K562 (cell line): ENCODE data around the gene ZNF335. TPM values are rescaled to one million over a fixed set of nuclear protein-coding genes. Genes with fewer than 3 reads are reported as not detected.

ENCODE experiments used
- E2F8 ChIP-seq: fragments of 450-650 bp; IDR thresholded peaks from 2 replicates; pipeline ENCODE4 v1.7.1; 2018; ENCODE audit warnings: mild to moderate bottlenecking, low read depth; ENCODE audit not compliant: partially characterized antibody
- GATAD2A ChIP-seq: fragments of 450-650 bp; IDR thresholded peaks from 2 replicates; pipeline ENCODE4 v1.6.1; 2017
- HIVEP1 ChIP-seq: fragments of 250-450 bp; sonication (Bioruptor Pico); IDR thresholded peaks from 2 replicates; pipeline ENCODE4 v1.4.0; 2020; ENCODE audit warnings: mild to moderate bottlenecking
- JUND ChIP-seq, 2 experiments: IDR thresholded peaks; 2 replicates in 1 of 2; 3 replicates in 1 of 2; pipeline ENCODE4 v1.6.1; 2011; ENCODE audit warnings: borderline replicate concordance in 2 of 2, low read depth in 2 of 2, low read length in 2 of 2, improper control_type of control experiment in 1 of 2, missing biosample characterization in 1 of 2, missing genetic modification characterization in 1 of 2, missing genetic modification reagents in 1 of 2
- KDM4B ChIP-seq, 2 experiments: fragments of 450-650 bp in 1 of 2; sonication (generic) in 1 of 2; IDR thresholded peaks; 2 replicates each; pipeline ENCODE4 v1.6.1; 2016 to 2017; ENCODE audit warnings: borderline replicate concordance in 2 of 2, antibody characterized with exemption in 1 of 2, low read depth in 1 of 2, mild to moderate bottlenecking in 1 of 2
- KDM5B ChIP-seq: fragments of 200-600 bp; sonication (generic); IDR thresholded peaks from 2 replicates; pipeline ENCODE4 v1.6.1; 2012; ENCODE audit warnings: low read depth, mild to moderate bottlenecking, moderate library complexity, low read length, control low read depth, inconsistent platforms; ENCODE audit not compliant: insufficient replicate concordance
- MAFK ChIP-seq: IDR thresholded peaks from 2 replicates; pipeline ENCODE4 v1.6.1; 2011; ENCODE audit warnings: low read length, improper control_type of control experiment
- MAX ChIP-seq: sonication (generic); formaldehyde crosslinking; IDR thresholded peaks from 2 replicates; pipeline ENCODE4 v1.9.0; 2022; ENCODE audit warnings: mild to moderate bottlenecking, missing genetic modification reagents
- NCOA6 ChIP-seq: fragments of 450-650 bp; IDR thresholded peaks from 2 replicates; pipeline ENCODE4 v1.6.1; 2017; ENCODE audit warnings: mild to moderate bottlenecking
- SNRNP70 ChIP-seq: fragments of 200-400 bp; formaldehyde crosslinking; optimal IDR thresholded peaks from 2 replicates; pipeline ENCODE3; 2017; ENCODE audit warnings: low read depth, low read length
- SUPT5H ChIP-seq: fragments of 450-650 bp; IDR thresholded peaks from 2 replicates; pipeline ENCODE4 v1.6.1; 2016
- ZNF12 ChIP-seq: sonication (generic); formaldehyde crosslinking; IDR thresholded peaks from 2 replicates; pipeline ENCODE4 v1.4.0; 2020; ENCODE audit warnings: mild to moderate bottlenecking, missing genetic modification reagents
- ZNF124 ChIP-seq: sonication (generic); formaldehyde crosslinking; IDR thresholded peaks from 2 replicates; pipeline ENCODE4 v1.8.1; 2022; ENCODE audit warnings: missing genetic modification reagents
- ZNF174 ChIP-seq: fragments of 250-450 bp; sonication (Bioruptor Pico); IDR thresholded peaks from 2 replicates; pipeline ENCODE4 v1.4.0; 2020; ENCODE audit warnings: mild to moderate bottlenecking
- ZNF253 ChIP-seq: fragments of 250-450 bp; sonication (Bioruptor Pico); conservative IDR thresholded peaks from 2 replicates; pipeline ENCODE4 v1.6.1; 2021; ENCODE audit warnings: mild to moderate bottlenecking
- ZNF518B ChIP-seq: fragments of 250-450 bp; sonication (Bioruptor Pico); IDR thresholded peaks from 2 replicates; pipeline ENCODE4 v1.5.0; 2021; ENCODE audit warnings: mild to moderate bottlenecking, moderate library complexity
- ZNF561 ChIP-seq: fragments of 450-650 bp; formaldehyde crosslinking; conservative IDR thresholded peaks from 2 replicates; pipeline ENCODE4 v1.4.0; 2020; ENCODE audit warnings: mild to moderate bottlenecking, moderate library complexity
- ZNF77 ChIP-seq: fragments of 250-450 bp; sonication (Bioruptor Pico); IDR thresholded peaks from 2 replicates; pipeline ENCODE4 v1.5.0; 2020
- polyA plus RNA-seq, 8 experiments: library from polyadenylated mRNA; depleted of rRNA in 4 of 8; stranded (reverse) in 5 of 8; unstranded in 3 of 8; fragments of >200 nt; fragmentation: Nextera tagmentation in 2 of 8; fragmentation: Illumina TruSeq in 1 of 8; extraction: Ambion mirVana in 2 of 8; extraction: Trizol in 1 of 8; gene quantifications; 2 replicates each; pipeline versions ENCODE4 v1.2.1 to v1.2.3, GENCODE V29; 2011 to 2014; ENCODE audit warnings: inconsistent platforms in 1 of 8, missing spikeins in 1 of 8
- total RNA-seq, 7 experiments: library from RNA; depleted of rRNA in 6 of 7; stranded (reverse); fragments of >200 nt in 6 of 7; fragmentation: Illumina TruSeq in 2 of 7; extraction: Trizol in 2 of 7; gene quantifications; 2 replicates each; pipeline versions ENCODE4 v1.2.1 to v1.2.3, GENCODE V29; 2011 to 2021; ENCODE audit warnings: low replicate concordance in 1 of 7

ZNF335 gene
- total and polyA plus RNA-seq, 9 of the 15 experiments (the other 6 are each of a cell fraction or from before 2014, with no cell fraction given) = 0.39 to 16.0 (median 7.6) TPM

GRCh38 chr20:45944151-45944964 lies 27.6 kb downstream of the ZNF335 start (continued):
- TF ChIP-seq MAX (CRISPR knock-in tag) (no peak), SNRNP70 (no peak), MAFK (peak; percentile 91), ZNF518B (CRISPR knock-in tag) (no peak), GATAD2A (no peak), NCOA6 (no peak), E2F8 (no peak), KDM4B (IDR thresholded peaks at IDR 0.05; ENCODE audit: borderline replicate concordance in 2 of 2, low read depth in 1 of 2) (no peak), ZNF77 (CRISPR knock-in tag) (no peak), HIVEP1 (CRISPR knock-in tag) (no peak), ZNF124 (CRISPR knock-in tag) (no peak), ZNF561 (CRISPR knock-in tag) (no peak), KDM5B (no peak), JUND (IDR thresholded peaks at IDR 0.05; ENCODE audit: borderline replicate concordance, low read depth, low read length) (peak; percentile 97), JUND (tag; IDR thresholded peaks at IDR 0.05; ENCODE audit: borderline replicate concordance, low read depth, low read length) (peak; percentile 97), ZNF12 (CRISPR knock-in tag) (no peak), ZNF174 (CRISPR knock-in tag) (no peak), SUPT5H (no peak), ZNF253 (CRISPR knock-in tag) (no peak)
